ENCODE data around the gene TBC1D5.
"Not testable (repeated sequence)": the region's sequence is repeated elsewhere in the genome, so short reads cannot be mapped to it uniquely, and the experiment has no call there.

TBC1D5 gene

GRCh38 chr3:17730318-17730967, 12.0 kb downstream of the TBC1D5 start:
- no peak overlapping the region for H3K4me2 ChIP-seq (ENCODE audit: low read length)
- peaks cover 63% of the 10 kb centered on the region for H3K36me3 ChIP-seq (ENCODE audit: control insufficient read depth, low read length)
- H3K9me3 ChIP-seq (ENCODE audit: control insufficient read depth, insufficient read depth, low read length) = no peaks in the 10 kb centered on the region

DNA sequence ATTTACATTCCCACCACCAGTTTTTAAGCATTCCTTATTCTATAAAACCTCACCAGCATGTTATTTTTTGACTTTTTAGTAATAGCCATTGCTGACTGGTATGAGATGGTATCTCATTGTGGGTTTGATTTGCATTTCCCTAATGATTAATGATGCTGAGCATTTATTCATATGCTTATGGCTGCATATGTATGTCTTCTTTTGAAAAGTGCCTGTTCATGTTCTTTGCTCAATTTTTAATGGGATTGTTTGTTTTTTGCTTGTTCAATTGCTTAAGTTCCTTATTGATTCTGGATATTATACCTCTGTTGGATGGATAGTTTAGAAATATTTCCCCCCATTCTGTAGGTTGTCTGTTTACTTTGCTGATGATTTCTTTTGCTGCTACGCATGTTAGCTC, 16.1 kb downstream of the TBC1D5 start:
- H3K9me2 ChIP-seq (replicated peaks; ENCODE audit: control insufficient read depth, low read length) = no peaks in the 10 kb centered on the region
- no peaks in the 10 kb centered on the region for H3K27me3 ChIP-seq (ENCODE audit: control insufficient read depth, low read length)
- H3K27ac ChIP-seq (ENCODE audit: low read depth, low read length) = no peak overlapping the region
- no peak overlapping the region for H3K4me3 ChIP-seq (ENCODE audit: low read length)
- H4K20me1 ChIP-seq (ENCODE audit: control insufficient read depth, insufficient read depth, low read depth, low read length) = no peaks in the 10 kb centered on the region
- peaks cover 42% of the 10 kb centered on the region for H3K36me3 ChIP-seq (ENCODE audit: control insufficient read depth, low read length)
- H3K4me2 ChIP-seq (ENCODE audit: low read length) = no peak overlapping the region
- no peak for TF ChIP-seq EZH2phosphoT487 (IDR thresholded peaks at IDR 0.05; ENCODE audit: borderline replicate concordance, low read length)
- TF ChIP-seq CTCF (IDR thresholded peaks at IDR 0.05; ENCODE audit: low read depth, low read length, poor library complexity, severe bottlenecking) = no peak
- H3K9me3 ChIP-seq (ENCODE audit: control insufficient read depth, insufficient read depth, low read length) = no peaks in the 10 kb centered on the region
- no peaks in the 10 kb centered on the region for H3K4me1 ChIP-seq (ENCODE audit: control insufficient read depth, low read length)
- H3K79me2 ChIP-seq (ENCODE audit: control insufficient read depth, low read length) = peaks cover 50% of the 10 kb centered on the region
- H3F3A ChIP-seq (ENCODE audit: control insufficient read depth, insufficient read depth) = no peaks in the 10 kb centered on the region

More at GRCh38 chr3:17730318-17730967, 12.0 kb downstream of the TBC1D5 start:
- peaks cover 63% of the 10 kb centered on the region for H3K79me2 ChIP-seq (ENCODE audit: control insufficient read depth, low read length)
- H3K4me1 ChIP-seq (ENCODE audit: control insufficient read depth, low read length) = no peaks in the 10 kb centered on the region
- H4K20me1 ChIP-seq (ENCODE audit: control insufficient read depth, insufficient read depth, low read depth, low read length) = no peaks in the 10 kb centered on the region
- H3F3A ChIP-seq (ENCODE audit: control insufficient read depth, insufficient read depth) = no peaks in the 10 kb centered on the region
- no peaks in the 10 kb centered on the region for H3K27me3 ChIP-seq (ENCODE audit: control insufficient read depth, low read length)
- H3K4me3 ChIP-seq (ENCODE audit: low read length) = no peak overlapping the region
- no peak overlapping the region for H3K27ac ChIP-seq (ENCODE audit: low read depth, low read length)
- H3K9me2 ChIP-seq (replicated peaks; ENCODE audit: control insufficient read depth, low read length) = no peaks in the 10 kb centered on the region
- TF ChIP-seq EZH2phosphoT487 (IDR thresholded peaks at IDR 0.05; ENCODE audit: borderline replicate concordance, low read length) (no peak), CTCF (IDR thresholded peaks at IDR 0.05; ENCODE audit: low read depth, low read length, poor library complexity, severe bottlenecking) (no peak)

GRCh38 chr3:17725844-17726243, 16.6 kb downstream of the TBC1D5 start:
- Histone ChIP-seq H3K36me3 (ENCODE audit: control insufficient read depth, low read length) (peaks cover 42% of the 10 kb centered on the region), H3K79me2 (ENCODE audit: control insufficient read depth, low read length) (peaks cover 51% of the 10 kb centered on the region)

DNA sequence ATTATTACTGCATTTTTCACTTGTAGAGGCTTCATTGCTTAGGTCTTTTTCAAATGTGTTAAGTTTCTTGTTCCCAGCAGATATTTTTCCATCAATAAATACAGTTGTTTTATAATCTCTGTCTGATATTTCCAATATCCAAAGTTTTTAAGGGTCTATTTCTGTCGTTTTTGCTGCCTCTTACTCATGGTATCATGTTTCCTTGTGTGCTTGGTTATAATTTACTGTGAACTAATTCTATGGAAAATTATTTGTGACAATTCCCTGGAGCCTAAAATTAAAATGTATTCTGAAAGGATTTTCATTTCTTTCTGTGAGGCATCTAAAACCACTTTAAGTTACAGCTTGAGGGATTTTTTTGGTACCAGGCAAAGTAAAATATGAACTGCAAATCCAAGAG, 17.5 kb downstream of the TBC1D5 start:
- Histone ChIP-seq H3K27ac (ENCODE audit: low read depth, low read length) (no peak overlapping the region), H4K20me1 (ENCODE audit: control insufficient read depth, insufficient read depth, low read depth, low read length) (no peaks in the 10 kb centered on the region), H3K79me2 (ENCODE audit: control insufficient read depth, low read length) (peaks cover 50% of the 10 kb centered on the region), H3K4me3 (ENCODE audit: low read length) (no peak overlapping the region), H3K9me3 (ENCODE audit: control insufficient read depth, insufficient read depth, low read length) (no peaks in the 10 kb centered on the region), H3F3A (ENCODE audit: control insufficient read depth, insufficient read depth) (no peaks in the 10 kb centered on the region), H3K36me3 (ENCODE audit: control insufficient read depth, low read length) (peaks cover 37% of the 10 kb centered on the region), H3K27me3 (ENCODE audit: control insufficient read depth, low read length) (no peaks in the 10 kb centered on the region), H3K4me2 (ENCODE audit: low read length) (no peak overlapping the region), H3K4me1 (ENCODE audit: control insufficient read depth, low read length) (no peaks in the 10 kb centered on the region), H3K9me2 (replicated peaks; ENCODE audit: control insufficient read depth, low read length) (no peaks in the 10 kb centered on the region)
- no peak for TF ChIP-seq EZH2phosphoT487 (IDR thresholded peaks at IDR 0.05; ENCODE audit: borderline replicate concordance, low read length)
- TF ChIP-seq CTCF (IDR thresholded peaks at IDR 0.05; ENCODE audit: low read depth, low read length, poor library complexity, severe bottlenecking) = no peak

More at GRCh38 chr3:17725844-17726243, 16.6 kb downstream of the TBC1D5 start:
- H4K20me1 ChIP-seq (ENCODE audit: control insufficient read depth, insufficient read depth, low read depth, low read length); H3K4me2 ChIP-seq (ENCODE audit: low read length); H3F3A ChIP-seq (ENCODE audit: control insufficient read depth, insufficient read depth); H3K4me1 ChIP-seq (ENCODE audit: control insufficient read depth, low read length); H3K9me2 ChIP-seq (replicated peaks; ENCODE audit: control insufficient read depth, low read length); H3K27me3 ChIP-seq (ENCODE audit: control insufficient read depth, low read length); H3K4me3 ChIP-seq (ENCODE audit: low read length); H3K27ac ChIP-seq (ENCODE audit: low read depth, low read length); H3K9me3 ChIP-seq (ENCODE audit: control insufficient read depth, insufficient read depth, low read length): not testable (repeated sequence)
